H9 (cell line): ENCODE data around the gene ACTR2. TPM values are rescaled to one million over a fixed set of nuclear protein-coding genes. Genes with fewer than 3 reads are reported as not detected.

ENCODE experiments used
- DNase-seq: peaks from one replicate; pipeline ENCODE4 v3.0.0-alpha.2; 2017
- H2AFZ ChIP-seq: one replicate; pipeline ENCODE4 v1.6.1; 2013; ENCODE audit warnings: mild to moderate bottlenecking, low read length, control low read depth, moderate library complexity
- H2AK5ac ChIP-seq: 2 replicates; pipeline ENCODE4 v1.6.1; 2013; ENCODE audit warnings: low read length, control low read depth, mixed read lengths; ENCODE audit not compliant: insufficient read length
- H2BK120ac ChIP-seq: one replicate; pipeline ENCODE4 v1.6.1; 2013; ENCODE audit warnings: low read depth, mild to moderate bottlenecking, low read length, control low read depth, inconsistent platforms; ENCODE audit not compliant: poor library complexity, severe bottlenecking
- H2BK12ac ChIP-seq: 2 replicates; pipeline ENCODE4 v1.6.1; 2013; ENCODE audit warnings: low read length, control low read depth, mixed read lengths, low read depth; ENCODE audit not compliant: insufficient read length
- H2BK15ac ChIP-seq: 2 replicates; pipeline ENCODE4 v1.6.1; 2013; ENCODE audit warnings: low read depth, low read length, control low read depth
- H2BK20ac ChIP-seq: one replicate; pipeline ENCODE4 v1.6.1; 2013; ENCODE audit warnings: low read depth, mild to moderate bottlenecking, low read length, control low read depth, inconsistent platforms; ENCODE audit not compliant: poor library complexity, severe bottlenecking
- H2BK5ac ChIP-seq: 2 replicates; pipeline ENCODE4 v1.6.1; 2013; ENCODE audit warnings: low read length, control low read depth, mixed read lengths; ENCODE audit not compliant: insufficient read length
- H3K14ac ChIP-seq: 2 replicates; pipeline ENCODE4 v1.6.1; 2013; ENCODE audit warnings: low read length, control low read depth; ENCODE audit not compliant: insufficient read depth
- H3K18ac ChIP-seq: 2 replicates; pipeline ENCODE4 v1.6.1; 2013; ENCODE audit warnings: low read depth, mild to moderate bottlenecking, mixed read lengths, low read length, control low read depth; ENCODE audit not compliant: insufficient read length
- H3K23ac ChIP-seq: 2 replicates; pipeline ENCODE4 v1.6.1; 2013; ENCODE audit warnings: low read length, control low read depth, mixed read lengths, low read depth; ENCODE audit not compliant: insufficient read length
- H3K23me2 ChIP-seq: 2 replicates; pipeline ENCODE4 v1.6.1; 2013; ENCODE audit warnings: low read depth, mild to moderate bottlenecking, mixed read lengths, low read length, control low read depth; ENCODE audit not compliant: insufficient read length, poor library complexity, severe bottlenecking
- H3K27ac ChIP-seq: 2 replicates; pipeline ENCODE4 v1.5.1; 2013; ENCODE audit warnings: low read length, control low read depth, mixed read lengths, low read depth; ENCODE audit not compliant: insufficient read length
- H3K27me3 ChIP-seq: 2 replicates; pipeline ENCODE4 v1.6.1; 2013; ENCODE audit warnings: low read length, control low read depth, inconsistent platforms; ENCODE audit not compliant: insufficient read depth
- H3K4ac ChIP-seq: 2 replicates; pipeline ENCODE4 v1.6.1; 2013; ENCODE audit warnings: low read depth, mild to moderate bottlenecking, control low read depth, inconsistent platforms, low read length, moderate library complexity
- H3K4me1 ChIP-seq: 2 replicates; pipeline ENCODE4 v1.6.1; 2013; ENCODE audit warnings: low read length, control low read depth, inconsistent platforms; ENCODE audit not compliant: insufficient read depth
- H3K4me2 ChIP-seq: 2 replicates; pipeline ENCODE4 v1.6.1; 2013; ENCODE audit warnings: low read length, control low read depth, mixed read lengths; ENCODE audit not compliant: insufficient read length, insufficient read depth
- H3K56ac ChIP-seq: 2 replicates; pipeline ENCODE4 v1.6.1; 2013; ENCODE audit warnings: low read depth, mild to moderate bottlenecking, mixed read lengths, low read length, control low read depth; ENCODE audit not compliant: insufficient read length
- H3K79me1 ChIP-seq: 2 replicates; pipeline ENCODE4 v1.6.1; 2013; ENCODE audit warnings: low read depth, mild to moderate bottlenecking, moderate library complexity, low read length, control low read depth, inconsistent platforms; ENCODE audit not compliant: insufficient read depth, poor library complexity, severe bottlenecking
- H3K79me2 ChIP-seq: 2 replicates; pipeline ENCODE4 v1.6.1; 2013; ENCODE audit warnings: low read length, control low read depth, inconsistent platforms; ENCODE audit not compliant: insufficient read depth
- H3K9ac ChIP-seq: 2 replicates; pipeline ENCODE4 v1.6.1; 2013; ENCODE audit warnings: low read length, control low read depth, mixed read lengths; ENCODE audit not compliant: insufficient read length; ENCODE audit errors: extremely low read depth
- H3K9me3 ChIP-seq: one replicate; pipeline ENCODE4 v1.6.1; 2013; ENCODE audit warnings: low read depth, low read length, inconsistent platforms; ENCODE audit not compliant: control insufficient read depth
- H3T11ph ChIP-seq: one replicate; pipeline ENCODE4 v1.6.1; 2013; ENCODE audit warnings: mild to moderate bottlenecking, low read length, control low read depth, inconsistent platforms
- H4K20me1 ChIP-seq: one replicate; pipeline ENCODE4 v1.6.1; 2013; ENCODE audit not compliant: control insufficient read depth, insufficient read length, insufficient read depth
- H4K5ac ChIP-seq: 2 replicates; pipeline ENCODE4 v1.6.1; 2013; ENCODE audit warnings: low read depth, mild to moderate bottlenecking, mixed read lengths, low read length, control low read depth; ENCODE audit not compliant: insufficient read length
- H4K8ac ChIP-seq: replicated peaks from 2 replicates; pipeline ENCODE4 v1.6.1; 2013; ENCODE audit warnings: low read length, control low read depth, mixed read lengths, low read depth; ENCODE audit not compliant: insufficient read length
- H4K91ac ChIP-seq: 2 replicates; pipeline ENCODE4 v1.6.1; 2013; ENCODE audit warnings: low read depth, mild to moderate bottlenecking, moderate library complexity, mixed read lengths, low read length, control low read depth; ENCODE audit not compliant: insufficient read length
- H3K27ac Mint-ChIP-seq, 3 experiments: 2 replicates in 2 of 3; 3 replicates in 1 of 3; pipeline ENCODE4 v1.8.0; 2020 to 2021; ENCODE audit warnings: mixed read lengths in 3 of 3, mild to moderate bottlenecking in 1 of 3, moderate library complexity in 1 of 3
- H3K27me3 Mint-ChIP-seq: 2 replicates; pipeline ENCODE4 v1.8.0; 2021; ENCODE audit warnings: low read depth, mild to moderate bottlenecking, moderate library complexity, mixed read lengths
- H3K36me3 Mint-ChIP-seq, 3 experiments: 2 replicates in 2 of 3; 3 replicates in 1 of 3; pipeline ENCODE4 v1.8.0; 2020 to 2021; ENCODE audit warnings: low read depth in 3 of 3, mixed read lengths in 3 of 3; ENCODE audit not compliant: insufficient read depth in 1 of 3
- H3K4me1 Mint-ChIP-seq, 2 experiments: 2 replicates each; pipeline ENCODE4 v1.8.0; 2020; ENCODE audit warnings: mixed read lengths in 2 of 2
- H3K4me3 Mint-ChIP-seq, 2 experiments: 2 replicates in 1 of 2; 3 replicates in 1 of 2; pipeline ENCODE4 v1.8.0; 2020 to 2021; ENCODE audit warnings: mild to moderate bottlenecking in 2 of 2, mixed read lengths in 2 of 2, moderate library complexity in 1 of 2
- H3K9me3 Mint-ChIP-seq, 2 experiments: 2 replicates in 1 of 2; 3 replicates in 1 of 2; pipeline ENCODE4 v1.8.0; 2020; ENCODE audit warnings: mild to moderate bottlenecking in 2 of 2, mixed read lengths in 2 of 2, moderate library complexity in 1 of 2
- CTCF ChIP-seq: fragments of 200-600 bp; sonication (generic); conservative IDR thresholded peaks from 3 replicates; pipeline ENCODE4 v1.8.0; 2021; ENCODE audit warnings: antibody characterized with exemption, mild to moderate bottlenecking
- WGBS: extraction: QIAGEN DNeasy Blood & Tissue Kit; methylation state at CpG from one replicate; pipeline ENCODE4 v1.1.7; 2013; ENCODE audit warnings: missing lambda C conversion rate, low lambda C conversion rate, mixed read lengths; ENCODE audit not compliant: insufficient read length; ENCODE audit errors: extremely low coverage; 5-methylcytosine and 5-hydroxymethylcytosine counted together
- total RNA-seq: library from RNA; stranded (reverse); gene quantifications from 2 replicates; pipeline ENCODE4 v1.2.1, GENCODE V29; 2021

ACTR2 gene
- total RNA-seq, 1 experiment from 2014 or later, result 176 TPM

DNA sequence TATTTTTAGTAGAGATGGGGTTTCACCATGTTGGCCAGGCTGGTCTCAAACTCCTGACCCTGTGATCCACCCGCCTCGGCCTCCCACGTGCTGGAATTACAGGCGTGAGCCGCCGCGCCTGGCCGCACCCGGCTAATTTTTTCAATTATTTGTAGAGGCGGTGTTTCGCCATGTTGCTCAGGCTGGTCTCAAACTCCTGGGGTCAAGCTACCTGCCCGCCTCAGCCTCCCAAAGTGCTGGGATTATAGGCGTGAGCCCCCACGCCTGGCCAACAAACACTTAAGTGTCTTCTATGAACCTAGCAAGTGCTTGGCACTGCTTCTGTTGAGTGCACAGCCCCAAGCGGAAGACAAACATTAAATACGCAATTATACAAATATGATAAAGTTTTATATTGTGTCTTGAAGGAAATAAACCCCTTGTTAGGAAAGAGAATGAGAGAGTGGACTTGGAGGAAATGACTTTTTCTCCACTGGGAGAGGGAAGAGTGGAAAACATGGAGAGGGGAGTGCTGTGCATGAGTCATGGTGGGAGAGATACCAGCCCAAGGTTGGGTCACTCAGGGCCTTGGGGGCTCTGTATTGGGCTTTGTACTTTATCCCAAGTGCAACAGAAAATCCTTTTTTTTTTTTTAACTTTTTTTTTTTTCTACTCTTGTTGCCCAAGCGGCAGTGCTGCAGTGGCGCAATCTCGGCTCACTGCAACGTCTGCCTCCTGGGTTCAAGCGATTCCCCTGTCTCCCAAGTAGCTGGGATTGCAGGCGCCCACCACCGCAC lies 41.4 kb upstream of the ACTR2 start:
- H2AK5ac ChIP-seq, result no peak overlapping the region

More for the DNA sequence above, 41.4 kb upstream of the ACTR2 start:
- Mint-ChIP-seq H3K4me3 (no peak overlapping the region), H3K4me1 (peaks cover 11 to 12% of the 10 kb centered on the region in 2 experiments), H3K9me3 (no peaks in the 10 kb centered on the region), H3K27ac (no peak overlapping the region), H3K36me3 (no peaks in the 10 kb centered on the region), H3K27me3 (peaks cover 33% of the 10 kb centered on the region)
- no peaks in the 10 kb centered on the region for H3K79me1 ChIP-seq
- H3K23me2 ChIP-seq, result no peaks in the 10 kb centered on the region
- H2BK15ac ChIP-seq, result no peak overlapping the region
- no peak overlapping the region for H3K4me2 ChIP-seq
- no peak overlapping the region for H4K8ac ChIP-seq
- no peak for DNase-seq
- no peak overlapping the region for H2BK20ac ChIP-seq
- H4K20me1 ChIP-seq, result no peaks in the 10 kb centered on the region
- no peak overlapping the region for H2BK120ac ChIP-seq
- H3T11ph ChIP-seq, result no peak overlapping the region
- H4K91ac ChIP-seq, result no peak overlapping the region
- no peak overlapping the region for H3K14ac ChIP-seq
- no peak overlapping the region for H3K23ac ChIP-seq
- no peak overlapping the region for H2BK5ac ChIP-seq
- no peak overlapping the region for H2BK12ac ChIP-seq
- H3K18ac ChIP-seq, result no peak overlapping the region
- H3K27me3 ChIP-seq, result no peaks in the 10 kb centered on the region
- no peak for TF ChIP-seq CTCF
- no peak overlapping the region for H3K27ac ChIP-seq
- H3K9ac ChIP-seq, result no peak overlapping the region
- no peaks in the 10 kb centered on the region for H3K9me3 ChIP-seq
- H3K4ac ChIP-seq, result no peak overlapping the region
- H3K79me2 ChIP-seq, result no peaks in the 10 kb centered on the region
- H4K5ac ChIP-seq, result no peak overlapping the region
- H2AFZ ChIP-seq, result no peak overlapping the region
- no peaks in the 10 kb centered on the region; the same call in 1 of the 2 replicates for H3K4me1 ChIP-seq
- H3K56ac ChIP-seq, result no peak overlapping the region
- WGBS, result no CpG with 5 or more reads among the region's 23 CpGs
